Fibroblast of villous mesenchyme (primary cell): ENCODE results near the gene XPO4. TPM values are rescaled to one million over a fixed set of nuclear protein-coding genes. Genes with fewer than 3 reads are reported as not detected.
"Not testable (repeated sequence)": the region's sequence is repeated elsewhere in the genome, so short reads cannot be mapped to it uniquely, and the experiment has no call there.

Experiments
- DNase-seq: peaks from one replicate; pipeline ENCODE4 v3.0.0-alpha.2; 2010; ENCODE audit warnings: low read depth
- H3K4me3 ChIP-seq: 2 replicates; pipeline ENCODE4 v1.5.1; 2011; ENCODE audit warnings: low read depth, mild to moderate bottlenecking, low read length
- CTCF ChIP-seq: IDR thresholded peaks from 2 replicates; pipeline ENCODE4 v1.5.1; 2012; ENCODE audit warnings: low read depth, mild to moderate bottlenecking, low read length; ENCODE audit not compliant: insufficient read depth
- total RNA-seq: library from RNA; depleted of rRNA; stranded (reverse); fragments of >200 nt; gene quantifications from 2 replicates; pipeline ENCODE4 v1.2.3, GENCODE V29; 2012

The XPO4 gene
- total RNA-seq, 1 donor: 29.8 TPM

DNA sequence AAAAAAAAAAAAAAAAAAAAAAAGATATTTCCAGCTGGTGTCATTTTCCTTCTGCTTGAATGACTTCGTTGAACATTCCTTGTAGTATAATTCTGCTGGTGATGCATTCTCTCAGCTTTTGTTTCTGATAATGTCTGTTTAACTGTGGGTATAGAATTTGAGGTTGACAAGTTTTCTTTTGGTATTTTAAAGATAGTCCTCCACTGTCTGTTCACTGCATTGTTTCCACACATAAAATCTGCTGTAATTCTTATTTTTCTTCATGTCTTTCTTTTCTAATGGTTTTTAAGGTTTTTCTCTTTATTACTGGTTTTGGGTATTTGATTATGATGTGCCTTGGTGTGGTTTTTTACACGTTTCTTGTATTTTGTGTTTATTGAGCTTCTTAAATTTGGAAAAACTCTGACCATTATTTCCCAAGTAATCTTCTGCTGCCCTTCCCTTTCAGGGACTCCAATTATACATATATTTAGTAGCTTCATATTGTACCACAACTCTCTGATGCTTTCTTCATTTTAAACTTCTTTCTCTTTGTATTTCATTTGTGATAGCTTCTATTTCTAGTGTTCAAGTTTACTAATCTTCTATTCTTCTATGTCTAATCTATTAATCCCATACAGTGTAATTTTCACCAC lies 135.1 kb downstream of the XPO4 start:
- no peak for DNase-seq
- TF ChIP-seq CTCF: no peak
- H3K4me3 ChIP-seq: no peak overlapping the region

DNA sequence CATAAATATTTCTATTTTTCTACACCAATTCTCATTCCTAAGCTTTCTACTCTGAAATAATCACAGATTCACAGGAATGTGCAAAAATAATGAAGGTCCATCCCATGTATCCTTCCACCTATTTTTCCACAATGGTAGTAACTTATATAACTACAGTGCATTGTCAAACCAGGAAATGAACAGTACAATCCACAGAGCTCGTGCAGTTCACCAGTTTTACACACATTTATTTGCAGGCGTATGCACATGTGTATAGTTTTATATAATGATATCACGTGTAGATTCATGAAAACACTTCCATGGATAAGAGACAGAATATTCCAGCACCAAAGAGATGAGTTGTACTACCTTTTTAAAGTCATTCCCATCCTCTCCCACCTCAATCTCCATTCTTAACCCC lies 141.7 kb downstream of the XPO4 start:
- TF ChIP-seq CTCF: no peak
- no peak for DNase-seq
- no peak overlapping the region for H3K4me3 ChIP-seq

- no peak for TF ChIP-seq CTCF
- H3K4me3 ChIP-seq: no peak overlapping the region
- DNase-seq: no peak
These were observed 148.5 kb downstream of the XPO4 start for GRCh38 chr13:20754009-20754408.

DNA sequence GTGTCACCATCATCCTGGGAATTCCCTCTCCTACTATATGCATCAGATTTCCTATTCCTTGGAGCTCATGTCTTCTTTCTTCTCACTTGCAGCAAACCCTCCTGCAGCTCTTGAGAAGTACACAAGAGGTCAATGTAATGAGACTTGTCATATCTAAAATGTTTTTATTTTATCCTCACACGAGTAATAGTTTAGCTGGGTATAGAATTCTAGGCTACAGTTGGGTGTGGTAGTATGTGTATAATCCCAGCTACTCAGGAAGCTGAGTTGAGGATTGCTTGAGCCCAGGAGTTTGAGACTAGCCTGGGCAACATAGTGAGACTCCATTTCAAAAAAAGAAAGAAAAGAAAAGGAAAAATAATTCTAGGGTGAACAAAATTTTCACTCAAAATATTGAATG lies 153.2 kb downstream of the XPO4 start:
- H3K4me3 ChIP-seq: no peak overlapping the region
- TF ChIP-seq CTCF: no peak
- DNase-seq: no peak

DNA sequence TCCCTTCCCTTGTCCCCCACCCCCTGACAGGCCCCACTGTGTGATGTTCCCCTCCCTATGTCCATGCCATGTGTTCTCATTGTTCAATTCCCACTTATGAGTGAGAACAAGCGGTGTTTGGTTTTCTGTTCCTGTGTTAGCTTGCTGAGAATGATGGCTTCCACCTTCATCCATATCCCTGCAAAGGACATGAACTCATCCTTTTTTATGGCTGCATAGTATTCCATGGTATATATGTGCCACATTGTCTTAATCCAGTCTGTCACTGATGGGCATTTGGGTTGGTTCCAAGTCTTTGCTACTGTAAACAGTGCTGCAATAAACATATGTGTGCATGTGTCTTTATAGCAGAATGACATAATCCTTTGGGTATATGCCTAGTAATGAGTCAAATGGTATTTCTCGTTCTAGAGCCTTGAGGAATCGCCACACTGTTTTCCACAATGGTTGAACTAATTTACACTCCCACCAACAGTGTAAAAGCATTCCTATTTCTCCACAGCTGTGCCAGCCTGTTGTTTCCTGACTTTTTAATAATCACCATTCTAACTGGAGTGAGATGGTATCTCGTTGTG lies 158.6 kb downstream of the XPO4 start:
- not testable (repeated sequence) for DNase-seq, H3K4me3 ChIP-seq

DNA sequence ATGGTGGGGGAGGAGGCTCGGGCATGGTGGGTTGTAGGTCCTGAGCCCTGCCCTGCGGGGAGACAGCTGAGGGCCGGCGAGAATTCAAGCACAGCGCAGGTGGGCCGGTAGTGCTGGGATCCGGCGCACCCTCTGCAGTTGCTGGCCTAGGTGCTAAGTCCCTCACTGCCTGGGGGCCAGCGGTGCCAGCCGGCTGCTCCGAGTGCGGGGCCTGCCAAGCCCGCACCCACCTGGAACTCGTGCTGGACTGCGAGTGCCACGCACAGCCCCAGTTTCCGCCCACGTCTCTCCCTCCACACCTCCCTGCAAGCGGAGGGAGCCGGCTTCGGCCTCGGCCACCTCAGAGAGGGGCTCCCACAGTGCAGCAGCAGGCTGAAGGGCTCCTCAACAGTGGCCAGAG lies 162.5 kb downstream of the XPO4 start:
- no peak for TF ChIP-seq CTCF
- H3K4me3 ChIP-seq: no peak overlapping the region
- no peak for DNase-seq

DNA sequence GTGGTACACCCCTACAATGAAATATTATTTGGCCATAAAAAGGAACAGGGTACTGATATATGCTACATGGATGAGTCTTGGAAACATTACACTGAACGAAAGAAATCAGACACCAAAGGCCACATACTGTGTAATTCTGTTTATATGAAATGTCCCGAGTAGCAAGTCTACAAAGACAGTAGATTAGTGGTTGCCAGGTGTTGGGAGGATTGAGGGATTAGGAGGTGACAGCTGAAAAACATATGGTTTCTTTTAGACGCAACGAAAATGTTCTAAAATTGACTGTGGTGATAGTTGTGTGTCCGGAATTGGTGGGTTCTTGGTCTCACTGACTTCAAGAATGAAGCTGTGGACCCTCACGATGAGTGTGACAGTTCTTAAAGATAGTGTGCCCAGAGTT lies 163.9 kb downstream of the XPO4 start:
- no peak overlapping the region for H3K4me3 ChIP-seq
- no peak for DNase-seq
- TF ChIP-seq CTCF: no peak
